HG03025 (cell line): ENCODE data around the gene HSF2BP.
"Not testable (repeated sequence)": the region's sequence is repeated elsewhere in the genome, so short reads cannot be mapped to it uniquely, and the experiment has no call there.

Experiments used
- ATAC-seq: cut with Tn5 transposase; IDR thresholded peaks from one replicate; pipeline ENCODE4 v1.9.1; 2021; ENCODE audit warnings: mild to moderate bottlenecking, moderate library complexity; ENCODE audit not compliant: unreplicated experiment, low FRiP score

HSF2BP gene

DNA sequence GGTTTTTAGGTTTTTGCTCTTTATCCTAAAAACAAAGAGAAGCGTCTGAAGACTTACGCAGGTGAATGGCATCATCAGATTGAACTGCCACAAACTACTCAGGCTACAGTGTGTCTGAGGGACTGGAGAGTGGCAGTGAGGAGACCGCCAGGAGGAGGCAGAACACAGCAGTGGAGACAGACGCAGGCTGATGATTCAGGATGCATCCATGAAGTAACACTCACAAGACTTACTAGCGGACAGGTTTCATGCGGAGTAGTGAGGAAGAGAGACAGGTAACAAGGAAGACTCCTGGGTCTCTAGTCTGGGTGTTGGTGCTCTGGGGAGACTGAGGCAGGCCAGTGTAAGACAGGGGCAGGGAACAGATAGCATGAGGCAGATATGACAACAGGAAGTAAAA, 5.7 kb downstream of the HSF2BP start:
- ATAC-seq, result no peak

DNA sequence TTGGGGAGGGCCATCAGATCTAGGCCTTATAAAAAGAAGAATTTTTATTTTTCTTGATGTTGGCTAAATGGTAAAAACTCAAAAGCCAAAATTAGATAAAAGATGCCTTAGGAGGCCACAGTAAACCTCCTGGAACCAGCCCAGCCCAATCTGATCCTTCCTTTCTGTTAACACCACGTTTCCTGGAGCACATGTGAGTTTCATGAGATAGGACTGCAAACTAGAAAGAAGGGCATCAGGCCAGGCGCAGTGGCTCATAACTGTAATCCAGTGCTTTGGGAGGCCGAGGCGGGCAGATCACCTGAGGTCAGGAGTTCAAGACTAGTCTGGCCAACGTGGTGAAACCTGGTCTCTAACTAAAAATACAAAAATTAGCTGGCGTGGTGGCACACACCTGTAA, 6.7 kb downstream of the HSF2BP start:
- no peak for ATAC-seq

DNA sequence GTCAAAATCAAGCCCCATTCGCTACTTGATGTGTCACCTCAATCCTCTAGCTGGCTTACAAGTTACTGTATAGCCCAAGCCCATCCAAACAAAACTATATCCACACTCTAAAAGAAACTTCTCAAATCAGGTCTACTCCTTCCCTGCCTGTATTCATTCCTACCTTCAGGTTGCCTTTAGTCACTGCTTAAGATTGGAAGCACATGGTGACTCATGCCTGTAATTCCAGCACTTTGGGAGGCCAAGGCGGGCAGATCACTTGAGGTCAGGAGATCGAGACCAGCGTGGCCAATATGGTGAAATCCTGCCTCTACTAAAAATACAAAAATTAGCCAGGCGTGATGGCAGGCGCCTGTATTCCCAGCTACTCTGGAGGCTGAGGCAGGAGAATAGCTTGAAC, 7.4 kb downstream of the HSF2BP start:
- not testable (repeated sequence) for ATAC-seq

DNA sequence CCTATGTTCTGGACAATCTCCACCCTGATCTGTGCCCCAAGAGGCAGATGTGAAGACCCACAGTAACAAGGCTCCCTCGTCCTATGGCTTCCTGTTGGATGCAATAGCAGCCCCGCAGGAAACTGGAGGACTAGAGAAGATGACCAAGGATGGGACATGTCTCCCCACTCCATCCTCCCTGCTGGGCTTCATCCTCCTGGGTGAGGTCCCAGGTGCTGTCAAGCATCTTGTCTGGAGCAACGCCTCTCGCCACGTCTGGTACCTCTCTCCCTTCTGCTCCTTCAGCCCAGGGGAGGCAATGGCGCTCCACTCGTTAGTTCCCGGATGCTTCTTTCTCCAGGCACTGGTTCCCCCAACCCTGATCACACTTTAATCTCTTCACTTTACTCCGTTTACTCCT, 11.1 kb downstream of the HSF2BP start:
- no peak for ATAC-seq

DNA sequence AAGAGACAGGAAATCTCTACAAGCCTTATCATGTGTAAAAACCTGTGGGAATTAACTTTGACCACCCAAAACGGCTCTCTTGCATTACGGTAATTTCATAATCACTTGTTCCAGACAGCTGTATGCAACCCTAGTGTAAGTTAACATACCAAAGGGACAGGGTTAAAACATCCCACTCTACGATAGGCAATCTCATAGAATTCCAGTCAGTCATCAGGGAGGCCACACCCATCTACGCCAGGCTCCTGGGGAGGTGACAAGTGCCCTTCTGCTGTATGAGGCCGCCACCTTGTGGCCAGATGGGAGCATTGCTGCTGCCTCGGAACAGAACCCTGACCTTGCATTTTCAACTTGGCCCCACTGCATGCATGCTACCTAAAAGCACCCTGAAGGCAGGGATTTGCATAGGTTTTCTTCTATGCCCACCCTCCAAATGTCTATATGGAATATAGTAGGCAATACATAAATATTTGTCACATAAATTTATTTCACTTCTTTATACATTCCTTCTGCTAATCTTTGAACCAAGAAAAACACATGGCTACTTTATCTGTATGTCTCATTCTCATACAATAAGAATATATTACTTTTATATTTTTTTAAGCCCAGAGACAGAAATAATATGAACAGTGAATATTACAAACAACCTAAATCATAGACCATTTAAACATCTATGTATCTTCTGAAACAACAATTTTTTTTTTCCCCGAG, 12.6 kb downstream of the HSF2BP start:
- ATAC-seq, result no peak

DNA sequence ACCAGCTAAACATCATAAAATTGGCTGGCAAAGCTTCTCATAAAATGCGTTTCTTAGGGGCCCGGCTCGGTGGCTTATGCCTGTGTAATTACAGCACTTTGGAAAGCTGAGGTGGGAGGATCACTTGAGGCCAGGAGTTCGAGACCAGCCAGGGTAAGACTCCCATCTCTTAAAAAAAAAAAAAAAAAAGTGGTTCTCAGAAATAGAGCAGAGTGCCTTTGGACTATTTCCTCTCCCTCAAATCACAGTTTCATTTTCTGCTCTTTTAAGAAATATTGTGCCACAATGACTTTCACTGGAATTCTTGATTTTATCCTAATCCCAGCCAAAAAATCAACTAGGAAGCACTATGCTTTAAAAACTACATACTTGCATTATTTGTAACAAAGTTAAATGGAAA, 13.3 kb downstream of the HSF2BP start:
- ATAC-seq, result no peak

DNA sequence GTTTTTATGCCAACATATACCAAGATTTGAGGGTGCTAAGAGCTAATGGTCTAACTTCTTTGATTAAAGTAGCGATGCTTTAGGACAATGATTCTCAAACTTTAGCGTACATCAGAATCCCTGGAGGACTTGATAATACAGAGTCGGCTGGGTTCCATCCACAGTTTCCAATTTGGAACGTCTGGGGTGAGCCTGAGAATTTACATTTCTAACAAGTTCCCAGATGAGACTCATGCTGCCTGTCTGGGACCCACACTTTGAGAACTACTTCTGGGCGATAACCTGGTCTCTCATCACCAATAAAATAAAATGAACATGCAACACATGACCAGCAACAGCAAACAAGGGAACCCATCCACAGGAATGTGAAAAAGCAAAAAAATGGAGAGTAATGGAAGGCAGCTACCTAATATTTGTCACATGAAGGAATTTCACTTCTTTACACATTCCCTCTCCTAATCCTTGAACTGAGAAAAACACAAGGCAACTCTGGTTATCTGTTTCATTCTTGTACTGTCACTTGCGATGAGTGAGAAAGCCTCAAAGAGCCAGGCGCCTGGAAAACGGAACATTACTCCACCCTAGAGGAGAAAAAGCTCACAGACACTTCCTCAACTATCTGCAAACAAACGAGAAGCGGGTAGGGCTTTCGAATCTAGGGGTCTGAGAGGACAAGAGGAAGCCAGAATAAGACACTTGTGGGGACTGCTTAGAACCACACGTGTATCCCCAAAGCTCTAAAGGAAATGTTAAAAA, 14.0 kb downstream of the HSF2BP start:
- no peak for ATAC-seq

DNA sequence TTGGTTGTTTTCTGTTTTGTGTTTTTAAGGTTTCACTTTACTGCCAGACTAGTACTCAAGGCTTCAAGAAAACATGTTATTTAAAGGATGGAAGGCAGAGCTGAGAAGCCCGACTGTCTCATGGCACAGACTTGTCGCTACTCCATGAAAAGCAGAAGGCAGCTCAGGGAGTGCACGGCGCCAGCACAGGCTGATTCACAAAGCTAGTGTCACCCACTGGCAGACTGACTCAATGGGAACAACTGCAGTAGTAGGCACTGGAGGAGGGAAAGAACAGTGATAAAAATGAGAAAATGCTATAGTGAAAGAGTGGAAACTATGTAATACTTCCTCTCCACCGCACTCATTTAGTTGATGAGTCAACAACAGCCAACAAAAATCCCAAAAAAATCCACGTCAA, 14.7 kb downstream of the HSF2BP start:
- no peak for ATAC-seq

DNA sequence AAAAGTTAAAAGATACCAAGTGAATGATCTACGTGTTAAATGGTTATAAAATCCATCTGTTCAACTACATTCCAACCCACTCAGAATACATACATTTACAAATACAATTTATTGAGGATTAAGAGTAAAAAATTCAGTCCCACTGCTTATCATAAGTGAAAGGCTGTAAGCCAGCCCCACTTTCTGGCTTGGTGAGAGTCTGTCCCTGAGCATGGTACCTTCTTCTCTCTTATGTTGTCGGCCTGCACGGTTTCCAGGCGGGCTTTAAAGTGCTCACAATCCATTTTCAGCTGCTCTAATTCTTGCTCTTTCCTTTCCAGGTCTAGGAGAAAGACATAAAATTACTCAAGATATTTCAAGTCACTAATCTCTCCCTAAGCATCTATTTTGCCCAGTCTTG, 15.2 kb downstream of the HSF2BP start:
- no peak for ATAC-seq

DNA sequence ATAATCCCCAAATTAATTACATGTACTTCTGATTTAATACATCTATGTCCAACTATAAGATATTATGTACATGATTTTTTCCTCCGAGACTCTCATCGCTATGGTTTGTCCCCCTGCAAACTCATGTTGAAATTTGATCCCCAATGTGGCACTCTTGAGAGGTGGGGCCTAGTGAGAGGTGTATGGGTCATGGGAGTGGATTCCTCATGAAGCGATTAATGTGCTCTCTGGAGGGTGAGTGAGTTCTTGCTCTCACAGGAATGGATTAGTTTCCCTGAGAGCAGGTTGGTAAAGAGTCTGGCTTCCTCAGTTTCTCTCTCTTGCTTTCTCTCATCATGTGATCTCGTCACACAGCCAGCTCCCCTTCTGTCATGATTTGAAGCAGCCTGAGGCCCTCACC, 16.1 kb downstream of the HSF2BP start:
- no peak for ATAC-seq

DNA sequence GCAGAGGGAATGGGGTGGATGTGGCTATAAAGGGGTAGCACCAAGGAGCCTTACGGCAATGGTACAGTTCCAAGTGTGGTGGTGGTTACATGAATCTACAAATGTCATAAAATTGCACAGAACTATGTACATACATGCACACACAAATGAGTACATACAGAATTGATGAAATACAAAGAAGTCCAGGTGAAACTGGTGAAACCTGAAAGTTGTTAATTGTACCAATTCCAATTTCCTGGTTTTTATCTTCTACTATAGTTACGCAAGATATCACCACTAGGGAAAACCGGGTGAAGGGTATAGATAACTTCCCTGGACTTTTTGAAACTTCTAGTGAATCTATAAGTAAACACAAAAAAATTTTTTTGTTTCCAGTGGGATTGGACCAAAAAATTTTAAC, 18.9 kb downstream of the HSF2BP start:
- no peak for ATAC-seq

DNA sequence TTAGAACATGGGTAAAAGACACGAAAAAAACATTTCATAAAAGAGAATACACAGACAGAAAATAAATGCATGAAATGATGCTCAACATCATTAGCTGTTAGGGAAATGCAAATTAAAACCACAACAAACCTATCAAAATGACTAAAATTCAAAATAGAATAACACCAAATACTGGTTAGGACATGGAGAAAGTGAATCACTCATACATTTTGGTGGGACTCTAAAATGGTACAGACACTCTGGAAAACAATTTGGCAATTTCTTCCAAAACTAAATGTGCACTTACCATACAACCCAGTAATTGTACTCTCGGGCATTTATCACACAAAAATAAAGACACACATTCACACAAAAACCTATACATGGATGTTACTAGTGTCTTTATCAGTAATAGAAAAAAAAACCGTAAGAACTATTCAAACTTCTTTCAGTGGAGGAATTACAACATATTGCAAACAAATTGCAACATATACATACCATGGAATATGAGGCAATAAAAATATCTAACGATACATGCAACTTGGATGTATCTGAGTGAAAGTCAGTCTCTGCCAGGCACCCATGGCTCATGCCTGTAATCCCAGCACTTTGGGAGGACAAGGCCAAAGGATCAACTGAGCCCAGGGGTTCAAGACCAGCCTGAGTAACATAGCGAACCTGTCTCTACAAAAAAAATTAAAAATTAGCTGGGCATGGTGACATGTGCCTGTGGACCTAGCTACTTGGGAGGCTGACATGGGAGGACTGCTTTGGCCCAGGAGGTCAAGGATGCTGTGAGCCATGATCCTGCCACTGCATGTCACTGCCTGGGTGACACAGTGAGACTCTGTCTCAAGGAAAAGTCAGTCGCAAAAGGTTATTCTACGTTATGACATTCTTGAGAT, 19.6 kb downstream of the HSF2BP start:
- ATAC-seq, result no peak

DNA sequence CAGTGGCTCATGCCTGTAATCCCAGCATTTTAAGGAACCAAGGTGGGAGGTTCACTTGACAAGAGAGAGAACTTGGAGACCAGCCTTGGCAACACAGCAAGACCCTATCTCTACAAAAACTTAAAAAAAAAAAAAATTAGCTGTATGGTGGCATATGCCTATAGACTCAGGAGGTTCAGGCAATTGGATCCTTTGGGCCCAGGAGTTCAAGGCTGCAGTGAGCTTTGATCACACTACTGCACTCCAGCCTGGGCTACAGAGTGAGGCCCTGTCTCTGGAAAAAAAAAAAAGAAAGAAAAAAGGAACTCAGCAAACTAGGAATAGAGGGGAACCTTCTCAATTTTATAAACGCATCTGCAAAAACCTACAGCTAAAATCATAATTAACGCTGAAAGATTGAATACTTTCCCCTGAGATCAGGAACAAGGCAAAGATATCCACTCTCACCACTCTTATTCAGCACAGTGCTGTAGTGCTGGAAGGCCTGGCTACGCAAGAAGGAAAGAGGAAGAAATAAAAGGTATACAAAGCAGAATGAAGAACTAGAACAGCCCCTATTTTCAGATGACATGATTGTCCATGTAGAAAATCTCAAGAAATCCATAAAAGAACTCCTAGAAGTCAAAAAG, 21.6 kb downstream of the HSF2BP start:
- ATAC-seq, result no peak

DNA sequence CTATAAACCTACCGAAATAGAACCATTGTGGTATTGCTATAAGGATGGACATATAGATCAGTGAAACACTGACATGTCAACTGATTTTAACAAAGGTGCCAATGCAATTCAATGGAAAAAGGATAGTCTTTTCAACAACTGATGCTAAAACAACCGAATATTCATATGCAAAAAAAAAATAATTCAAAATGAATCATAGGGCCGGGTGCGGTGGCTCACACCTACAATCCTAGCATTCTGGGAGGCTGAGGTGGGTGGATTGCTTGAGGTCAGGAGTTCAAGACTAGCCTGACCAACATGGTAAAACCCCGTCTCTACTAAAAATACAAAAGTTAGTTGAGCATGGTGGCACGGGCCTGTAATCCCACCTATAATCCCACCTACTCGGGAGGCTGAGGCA, 23.9 kb downstream of the HSF2BP start:
- ATAC-seq, result no peak

DNA sequence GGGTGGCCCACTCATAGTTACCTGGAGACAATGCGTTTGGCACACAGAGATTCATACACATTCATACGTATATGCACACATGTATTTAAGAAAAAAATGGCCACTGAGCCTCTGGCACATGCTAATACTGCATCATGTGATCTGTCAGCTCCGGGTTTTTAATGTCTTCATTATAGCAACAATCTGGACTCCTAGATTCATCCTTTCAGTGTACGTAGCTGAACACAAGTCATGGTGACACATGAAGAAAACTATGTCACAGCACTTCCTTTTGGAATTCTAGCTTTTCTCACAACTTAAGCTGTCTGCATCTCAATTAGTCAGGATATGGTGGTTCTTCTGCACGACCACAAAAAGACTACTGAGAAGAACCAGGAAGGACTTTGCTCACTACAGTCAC, 24.7 kb downstream of the HSF2BP start:
- ATAC-seq, result no peak

DNA sequence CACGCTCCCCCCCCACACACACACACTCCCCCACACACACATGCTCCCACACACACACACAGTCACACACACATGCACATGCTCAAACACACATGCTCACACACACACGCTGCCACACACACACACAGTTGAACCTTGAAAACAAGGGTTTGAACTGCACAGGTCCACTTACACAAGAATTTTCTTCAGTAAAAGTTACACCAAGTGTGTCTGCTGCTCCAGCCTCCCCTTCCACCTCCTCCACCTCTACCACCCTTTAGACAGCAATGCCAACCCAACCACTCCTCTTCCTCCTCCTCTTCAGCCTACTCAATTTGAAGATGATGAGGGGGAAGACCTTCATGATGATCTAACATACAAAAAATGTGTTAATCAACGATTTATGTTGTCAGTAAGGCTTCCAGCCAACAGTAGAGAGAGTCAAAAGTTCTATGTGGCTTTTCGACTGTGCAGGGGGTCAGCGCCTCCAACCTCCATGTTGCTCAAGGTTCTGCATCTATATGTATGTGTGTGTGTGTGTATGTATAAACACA, 26.8 kb downstream of the HSF2BP start:
- no peak for ATAC-seq

DNA sequence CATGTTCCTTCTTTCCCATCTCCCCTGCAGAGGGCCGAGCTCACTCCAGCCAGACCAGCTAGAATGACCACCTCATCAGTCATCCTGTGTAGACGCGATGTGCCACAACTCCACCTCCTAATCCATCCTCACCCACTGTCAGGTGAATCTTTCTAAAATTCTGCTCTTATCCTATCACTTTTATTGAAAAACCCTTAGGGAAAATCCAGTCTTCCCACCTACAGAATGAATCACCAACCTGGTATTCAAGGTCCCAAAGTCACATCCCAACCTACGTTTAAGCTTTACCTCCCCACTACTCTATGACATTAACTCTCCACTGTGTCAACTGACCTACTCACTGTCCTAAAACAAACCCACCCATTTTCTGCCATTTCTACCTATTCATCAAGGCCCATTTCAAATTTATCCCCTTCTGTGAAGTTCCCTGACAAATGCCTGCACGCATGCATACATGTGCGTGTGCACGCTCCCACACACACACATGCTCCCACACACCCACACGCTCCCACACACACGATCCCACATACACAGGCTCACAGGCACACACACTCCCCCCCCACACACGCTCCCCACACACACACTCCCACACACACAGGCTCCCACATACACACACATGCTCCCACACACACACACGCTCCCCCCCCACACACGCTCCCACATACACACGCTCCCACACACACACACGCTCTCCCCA, 27.7 kb downstream of the HSF2BP start:
- ATAC-seq, result no peak

DNA sequence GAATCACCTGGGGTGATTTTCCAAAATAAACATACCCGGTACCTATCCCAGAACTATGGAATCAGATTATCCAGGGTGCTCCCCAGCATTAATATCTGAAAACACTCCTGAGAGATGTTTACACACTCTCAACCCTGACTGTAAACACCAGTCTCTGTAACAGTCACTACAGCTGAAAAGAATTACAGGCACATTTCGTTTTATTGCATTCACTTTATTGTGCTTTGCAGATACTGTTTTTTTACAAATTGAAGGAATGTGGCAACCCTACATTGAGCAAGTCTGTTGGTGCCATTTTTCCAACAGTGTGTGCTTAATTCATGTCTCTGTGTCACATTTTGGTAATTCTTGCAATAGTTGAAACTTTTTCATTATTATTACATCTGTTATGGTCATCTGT, 31.8 kb downstream of the HSF2BP start:
- ATAC-seq, result no peak

DNA sequence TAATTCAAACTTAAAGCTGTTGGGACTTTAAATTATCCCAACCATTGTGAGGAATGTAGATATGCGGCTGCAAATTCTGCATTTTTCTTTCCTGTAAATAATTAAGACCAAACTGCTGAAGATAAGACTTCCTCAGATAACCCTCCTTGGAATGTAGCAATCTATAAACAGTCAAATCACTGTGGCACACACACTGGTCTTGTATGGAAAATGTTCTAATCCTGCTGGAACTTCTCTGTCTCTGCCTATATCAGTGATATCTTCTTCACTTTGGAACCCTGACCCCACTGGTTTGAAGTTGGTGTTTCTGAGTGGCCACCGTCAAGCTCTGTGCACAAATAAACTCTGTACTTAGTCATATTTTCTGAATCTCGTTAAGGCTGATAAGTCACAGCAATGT, 32.9 kb downstream of the HSF2BP start:
- no peak for ATAC-seq

DNA sequence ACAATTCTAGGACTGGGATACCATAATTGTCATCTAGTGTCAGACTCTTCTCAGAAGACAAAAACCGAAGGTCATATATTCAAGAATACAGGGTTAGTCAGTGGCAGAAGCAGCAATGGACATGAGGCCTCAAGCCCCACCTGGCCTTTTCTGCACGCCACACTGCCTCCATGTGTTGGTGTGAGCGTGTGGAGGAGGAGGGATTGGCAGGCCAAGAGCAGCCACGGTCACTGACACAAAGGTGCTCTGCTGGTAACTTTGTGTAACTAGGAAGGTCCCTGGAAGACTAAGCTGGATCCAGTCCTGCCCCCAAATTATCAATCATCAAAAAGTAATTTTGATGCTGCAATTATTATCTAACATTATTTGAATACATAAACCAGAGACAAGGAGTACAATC, 34.9 kb downstream of the HSF2BP start:
- ATAC-seq, result no peak
